ENCODE measurements around the gene RELL1. TPM values are rescaled to one million over a fixed set of nuclear protein-coding genes. Genes with fewer than 3 reads are reported as not detected.

Gene RELL1
- 56.0 and 64.6 TPM in 2 replicates for total RNA-seq

GRCh38 chr4:37686373-37687193 lies at the start of gene RELL1:
Gene RELL1 (minus strand): TSS chr4:37686376. CDS start chr4:37686287, 89 bp downstream.

Other genes starting within 250 kb of the RELL1 start
- 6.5 and 13.4 TPM in 2 replicates for gene PGM2, start 140.3 kb upstream of the RELL1 start, total RNA-seq
- 26.5 and 37.4 TPM in 2 replicates for gene TBC1D1, start 204.7 kb upstream of the RELL1 start, total RNA-seq

All from bronchial smooth muscle cell (primary cell).